ENCODE results near the gene HECTD2. TPM values are rescaled to one million over a fixed set of nuclear protein-coding genes. Genes with fewer than 3 reads are reported as not detected.

The HECTD2 gene
- total and polyA plus RNA-seq, 2 of the 8 experiments (the other 6 are each of a cell fraction or from before 2014, with no cell fraction given) = 5.7 to 11.9 TPM

GRCh38 chr10:91410638-91411371 is 661 bp downstream of the HECTD2 start:
- Histone ChIP-seq H2BK5ac (ENCODE audit: low read depth, low read length) (peak overlapping the region; percentile 71; the same call in 1 of the 2 replicates), H3K4ac (replicated peaks; ENCODE audit: insufficient read length, low read depth, low read length) (no peak overlapping the region), H3K4me3 (ENCODE audit: extremely low read depth in 1 of 4, insufficient read depth in 2 of 4, low read depth in 3 of 4, low read length in 4 of 4) (peak overlapping the region; percentile 63 to 77 (median 76)), H2BK20ac (ENCODE audit: low read length) (no peak overlapping the region), H3K27ac (ENCODE audit: low read depth, low read length) (no peak overlapping the region; the same call in 1 of the 2 replicates), H2BK12ac (ENCODE audit: low read depth, low read length) (no peak overlapping the region), H2AFZ (ENCODE audit: low read length) (peak overlapping the region; percentile 85; the same call in 1 of the 2 replicates), H3K36me3 (ENCODE audit: control insufficient read depth in 2 of 4, insufficient read depth in 4 of 4, low read length in 3 of 4) (no peaks in the 10 kb centered on the region), H3K79me2 (ENCODE audit: control insufficient read depth in 1 of 2, insufficient read depth in 2 of 2, low read length in 2 of 2) (peaks cover 0 to 42% of the 10 kb centered on the region in 2 experiments; a peak in 2 of 4 replicates), H4K5ac (ENCODE audit: insufficient read length, low read depth, low read length) (no peak overlapping the region), H3K18ac (ENCODE audit: extremely low read depth, low read length) (peak overlapping the region; percentile 62; the same call in 1 of the 2 replicates), H4K91ac (replicated peaks; ENCODE audit: insufficient read length, low read length) (no peak overlapping the region), H3K56ac (replicated peaks; ENCODE audit: insufficient read length, low read depth, low read length) (no peak overlapping the region), H4K20me1 (replicated peaks in 1 of 2; ENCODE audit: control insufficient read depth in 1 of 2, insufficient read depth in 2 of 2, low read length in 2 of 2) (peaks cover 0 to 4% of the 10 kb centered on the region in 2 experiments), H3K4me2 (ENCODE audit: insufficient read depth in 1 of 2, low read depth in 2 of 2, low read length in 2 of 2) (peak overlapping the region; percentile 84 to 90), H3K79me1 (ENCODE audit: low read depth, low read length) (no peaks in the 10 kb centered on the region), H3K27me3 (replicated peaks in 1 of 4; ENCODE audit: control insufficient read depth in 3 of 4, extremely low read depth in 1 of 4, insufficient read depth in 3 of 4, low read length in 3 of 4) (no peaks in the 10 kb centered on the region; a peak in 1 of 7 replicates), H2BK120ac (replicated peaks; ENCODE audit: low read depth, low read length) (no peak overlapping the region), H3K23me2 (ENCODE audit: low read depth, low read length) (peaks cover 13% of the 10 kb centered on the region; the same call in 1 of the 2 replicates), H4K8ac (ENCODE audit: extremely low read depth, insufficient read depth, low read length) (peak overlapping the region; percentile 99), H3K23ac (ENCODE audit: insufficient read length) (no peak overlapping the region), H3K4me1 (replicated peaks in 1 of 4; ENCODE audit: control insufficient read depth in 3 of 4, insufficient read depth in 4 of 4, low read length in 3 of 4) (peaks cover 0 to 4% (median 2%) of the 10 kb centered on the region in 4 experiments; a peak in 3 of 7 replicates), H2BK15ac (ENCODE audit: low read length) (no peak overlapping the region), H2AK5ac (ENCODE audit: low read depth, low read length) (no peak overlapping the region), H3K9me3 (ENCODE audit: insufficient read depth in 2 of 2, low read depth in 1 of 2, low read length in 1 of 2) (no peaks in the 10 kb centered on the region), H3K9ac (replicated peaks in 1 of 4; ENCODE audit: extremely low read depth in 1 of 4, low read depth in 3 of 4, low read length in 3 of 4) (peak overlapping the region in 3 of 4 experiments; percentile 16 to 98 (median 58); a peak in 6 of 7 replicates), H3K14ac (ENCODE audit: insufficient read length) (no peak overlapping the region)
- ChIA-PET CTCF (ENCODE audit: partially characterized antibody) (interaction anchor here (0.8 to 1.1 kb wide), 2 partner anchors 112 to 283 kb away, joined by 4 to 8 read pairs; no protein-coding TSS in a partner anchor), POLR2A (ENCODE audit: partially characterized antibody) (interaction anchor here (0.6 to 1.0 kb wide), 5 partner anchors 8 to 169 kb away, joined by 3 to 5 read pairs (median 3); no protein-coding TSS in a partner anchor)
- WGBS, 2 experiments (ENCODE audit: extremely low coverage in 1 of 2, insufficient coverage in 1 of 2, insufficient read length in 1 of 2, insufficient replicate concordance in 2 of 2, low coverage in 1 of 2, low lambda C conversion rate in 2 of 2, missing lambda C conversion rate in 1 of 2) = 16% methylated on average over 21 of the region's 26 CpGs; no CpG with 5 or more reads in 1 of the 2 experiments
- FAIRE-seq = no peak
- DNase-seq (ENCODE audit: low read depth in 1 of 2, low spot score in 2 of 2) = no peak
- TF ChIP-seq KDM4A (IDR thresholded peaks at IDR 0.05; ENCODE audit: low read depth, low read length, severe bottlenecking) (peak; percentile 15), RAD21 (IDR thresholded peaks at IDR 0.05 in 1 of 2, conservative IDR thresholded peaks at IDR 0.05 in 1 of 2; ENCODE audit: low read depth in 2 of 2, low read length in 2 of 2) (no peak), YY1 (IDR thresholded peaks at IDR 0.05; ENCODE audit: low read depth, low read length) (no peak), SIN3A (conservative IDR thresholded peaks at IDR 0.05 in 1 of 2, IDR thresholded peaks at IDR 0.05 in 1 of 2; ENCODE audit: low read depth in 1 of 2, low read length in 2 of 2) (0 out of 4 replicates have a peak, but pooled peaks of 1 of the 2 experiments have one; percentile 31)

Measured in H1 (cell line).